Measurements from ENCODE around the gene SNAPIN.

The SNAPIN gene

DNA sequence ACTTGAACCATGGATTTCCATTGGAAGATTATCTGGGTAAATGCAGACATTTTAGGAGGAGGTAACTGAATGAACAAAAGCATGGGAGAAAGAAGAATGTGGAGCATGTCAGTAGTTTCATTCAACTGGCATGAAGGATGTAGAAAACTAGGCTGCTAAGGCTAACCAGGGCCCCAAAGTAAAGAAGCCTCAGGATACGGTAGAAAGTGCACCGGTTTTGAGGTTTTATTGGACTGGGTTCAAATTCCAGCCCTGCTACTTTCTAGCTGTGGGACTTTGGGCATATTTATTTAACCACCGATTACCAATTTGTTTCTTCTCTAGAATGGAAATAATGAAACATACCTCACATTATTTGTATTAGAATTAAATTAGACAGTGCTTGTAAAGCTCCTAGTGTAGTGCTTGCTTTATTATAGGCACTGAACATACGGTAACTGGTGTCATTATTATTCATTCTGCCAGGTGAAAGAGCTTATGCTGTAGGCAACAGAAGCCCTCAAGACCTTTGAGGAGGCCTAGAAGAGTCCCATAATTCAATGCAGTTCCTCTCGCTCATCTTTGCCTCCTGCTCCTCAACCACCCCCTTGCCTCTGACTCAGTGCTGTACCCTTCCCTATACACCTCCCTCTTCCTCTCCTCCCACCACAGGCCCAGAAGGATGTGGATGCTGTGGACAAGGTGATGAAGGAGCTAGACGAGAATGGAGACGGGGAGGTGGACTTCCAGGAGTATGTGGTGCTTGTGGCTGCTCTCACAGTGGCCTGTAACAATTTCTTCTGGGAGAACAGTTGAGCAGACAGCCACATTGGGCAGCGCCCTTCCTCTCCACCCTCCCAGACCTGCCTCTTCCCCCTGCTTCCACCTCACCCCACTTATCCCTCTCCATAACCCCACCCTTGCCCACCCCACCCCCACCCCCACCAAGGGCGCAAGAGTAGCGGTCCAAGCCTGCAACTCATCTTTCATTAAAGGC lies 27.2 kb upstream of the SNAPIN start:
- H3K4me3 ChIP-seq (ENCODE audit: low read depth, low read length), result no peak overlapping the region
- TF ChIP-seq CTCF (IDR thresholded peaks at IDR 0.05; ENCODE audit: borderline replicate concordance, insufficient read depth, low read depth, low read length), result no peak

- no peak for TF ChIP-seq CTCF (IDR thresholded peaks at IDR 0.05; ENCODE audit: borderline replicate concordance, insufficient read depth, low read depth, low read length)
- H3K4me3 ChIP-seq (ENCODE audit: low read depth, low read length), result peak overlapping the region; percentile 36
These were observed 25.2 kb upstream of the SNAPIN start for GRCh38 chr1:153633161-153633753.

DNA sequence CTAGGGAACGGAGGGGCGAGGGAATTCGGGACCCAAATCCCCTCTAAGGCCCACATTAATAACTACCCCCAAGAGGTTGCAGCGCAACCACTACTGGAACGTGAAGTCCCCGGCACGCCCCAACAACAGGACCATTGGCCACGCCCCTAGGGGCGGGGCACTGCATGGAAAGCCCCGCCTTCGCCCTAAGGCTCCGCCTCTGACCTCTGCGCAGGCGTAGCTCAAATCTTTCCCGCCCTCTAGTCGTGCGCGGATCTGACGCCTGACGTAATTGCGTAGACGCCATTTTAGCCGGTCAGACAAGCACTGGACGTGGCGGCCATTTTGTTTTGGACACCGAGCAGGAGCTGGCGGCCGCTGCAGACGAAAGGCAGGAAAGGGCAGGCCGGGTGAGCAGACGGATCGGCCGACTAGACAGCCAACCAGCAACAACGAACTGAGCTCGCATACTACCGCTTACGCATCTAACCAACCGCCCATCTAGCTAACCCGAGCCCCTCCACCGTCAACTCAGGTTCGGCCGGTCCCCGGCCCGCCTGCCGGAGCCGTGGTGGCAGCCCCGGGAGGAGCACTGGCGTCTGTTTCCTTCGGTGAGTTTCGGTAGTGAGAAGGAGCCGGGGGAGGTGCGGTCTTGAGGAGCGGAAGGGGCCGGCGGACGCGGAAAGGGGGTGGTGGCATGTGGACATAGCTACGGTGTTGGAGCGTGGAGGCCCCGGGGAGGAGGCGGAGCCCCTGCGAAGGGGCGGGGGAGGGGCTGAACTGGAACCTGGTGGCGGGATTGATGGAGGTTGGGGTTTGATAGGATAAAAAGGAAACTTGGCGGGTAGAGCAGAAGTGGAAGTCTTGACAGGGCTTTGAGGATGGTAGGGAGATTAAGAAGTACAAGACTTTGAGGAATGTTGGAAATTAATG lies 24.5 kb upstream of the SNAPIN start, which contains the start of gene CHTOP:
TSS of gene CHTOP (plus strand) at position 313 of the 912 bp plus-strand sequence. CDS start 2,523 bp downstream, outside the sequence.
- no peak for TF ChIP-seq CTCF (IDR thresholded peaks at IDR 0.05; ENCODE audit: borderline replicate concordance, insufficient read depth, low read depth, low read length)
- H3K4me3 ChIP-seq (ENCODE audit: low read depth, low read length), result peak within 1 kb of the TSS; percentile 72

DNA sequence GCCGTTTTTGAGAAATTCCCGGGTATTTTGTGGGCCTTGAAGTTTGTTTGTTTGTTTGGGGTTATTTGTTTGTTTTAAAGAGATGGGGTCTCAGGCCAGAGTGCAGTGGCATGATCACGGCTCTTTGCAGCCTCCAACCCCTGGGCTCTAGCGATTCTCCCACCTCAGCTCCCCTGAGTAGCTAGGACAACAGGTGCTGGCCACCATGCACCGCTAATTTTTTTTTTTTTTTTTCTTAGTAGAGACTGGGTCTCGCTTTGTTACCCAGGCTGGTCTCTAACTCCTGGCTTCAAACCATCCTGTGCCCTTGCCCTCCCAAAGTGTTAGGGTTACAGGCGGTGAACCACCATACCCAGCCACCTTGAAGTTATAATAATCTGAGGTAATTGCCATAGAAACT lies 22.6 kb upstream of the SNAPIN start:
- H3K4me3 ChIP-seq (ENCODE audit: low read depth, low read length), result no peak overlapping the region

GRCh38 chr1:153636312-153636711 lies 22.2 kb upstream of the SNAPIN start:
- TF ChIP-seq CTCF (IDR thresholded peaks at IDR 0.05; ENCODE audit: borderline replicate concordance, insufficient read depth, low read depth, low read length), result no peak
- H3K4me3 ChIP-seq (ENCODE audit: low read depth, low read length), result no peak overlapping the region

More for the DNA sequence above, 22.6 kb upstream of the SNAPIN start:
- TF ChIP-seq CTCF (IDR thresholded peaks at IDR 0.05; ENCODE audit: borderline replicate concordance, insufficient read depth, low read depth, low read length), result no peak

GRCh38 chr1:153638261-153638660 lies 20.2 kb upstream of the SNAPIN start:
- no peak for TF ChIP-seq CTCF (IDR thresholded peaks at IDR 0.05; ENCODE audit: borderline replicate concordance, insufficient read depth, low read depth, low read length)
- H3K4me3 ChIP-seq (ENCODE audit: low read depth, low read length), result no peak overlapping the region
